ENCODE measurements around the gene LARGE1.

Gene LARGE1

GRCh38 chr22:33735978-33736377 is 184.3 kb downstream of the LARGE1 start:
- no peak for DNase-seq (ENCODE audit: low read depth in 2 of 3, low spot score in 1 of 3)

GRCh38 chr22:33728847-33729246 is 191.4 kb downstream of the LARGE1 start:
- no peak for DNase-seq (ENCODE audit: low read depth in 2 of 3, low spot score in 1 of 3)

GRCh38 chr22:33726294-33726734 is 194.0 kb downstream of the LARGE1 start:
- no peak for DNase-seq (ENCODE audit: low read depth in 2 of 3, low spot score in 1 of 3)

- no peak for DNase-seq (ENCODE audit: low read depth in 2 of 3, low spot score in 1 of 3)
These were observed 196.4 kb downstream of the LARGE1 start for GRCh38 chr22:33723915-33724314.

- no peak for DNase-seq (ENCODE audit: low read depth in 2 of 3, low spot score in 1 of 3)
These were observed 197.5 kb downstream of the LARGE1 start for GRCh38 chr22:33722816-33723215.

- DNase-seq (ENCODE audit: low read depth in 2 of 3, low spot score in 1 of 3), result no peak
These were observed 200.0 kb downstream of the LARGE1 start for GRCh38 chr22:33720166-33720878.

GRCh38 chr22:33717694-33718396 is 202.4 kb downstream of the LARGE1 start:
- DNase-seq (ENCODE audit: low read depth in 2 of 3, low spot score in 1 of 3), result no peak

GRCh38 chr22:33715237-33715985 is 204.9 kb downstream of the LARGE1 start:
- no peak for DNase-seq (ENCODE audit: low read depth in 2 of 3, low spot score in 1 of 3)

GRCh38 chr22:33710326-33710725 is 209.9 kb downstream of the LARGE1 start:
- DNase-seq (ENCODE audit: low read depth in 2 of 3, low spot score in 1 of 3), result no peak

- DNase-seq (ENCODE audit: low read depth in 2 of 3, low spot score in 1 of 3), result no peak
These were observed 212.7 kb downstream of the LARGE1 start for GRCh38 chr22:33707581-33707980.

- DNase-seq (ENCODE audit: low read depth in 2 of 3, low spot score in 1 of 3), result no peak
These were observed 214.2 kb downstream of the LARGE1 start for GRCh38 chr22:33706100-33706499.

GRCh38 chr22:33699176-33699575 is 221.1 kb downstream of the LARGE1 start:
- no peak for DNase-seq (ENCODE audit: low read depth in 2 of 3, low spot score in 1 of 3)

- DNase-seq (ENCODE audit: low read depth in 2 of 3, low spot score in 1 of 3), result no peak
These were observed 222.6 kb downstream of the LARGE1 start for GRCh38 chr22:33697640-33698039.

- no peak for DNase-seq (ENCODE audit: low read depth in 2 of 3, low spot score in 1 of 3)
These were observed 229.1 kb downstream of the LARGE1 start for GRCh38 chr22:33691057-33691630.

- DNase-seq (ENCODE audit: low read depth in 2 of 3, low spot score in 1 of 3), result no peak
These were observed 231.4 kb downstream of the LARGE1 start for GRCh38 chr22:33688903-33689302.

- no peak for DNase-seq (ENCODE audit: low read depth in 2 of 3, low spot score in 1 of 3)
These were observed 232.8 kb downstream of the LARGE1 start for GRCh38 chr22:33687464-33687863.

GRCh38 chr22:33684087-33684486 is 236.2 kb downstream of the LARGE1 start:
- no peak for DNase-seq (ENCODE audit: low read depth in 2 of 3, low spot score in 1 of 3)

GRCh38 chr22:33682927-33683326 is 237.3 kb downstream of the LARGE1 start:
- no peak for DNase-seq (ENCODE audit: low read depth in 2 of 3, low spot score in 1 of 3)

GRCh38 chr22:33680632-33681031 is 239.6 kb downstream of the LARGE1 start:
- DNase-seq (ENCODE audit: low read depth in 2 of 3, low spot score in 1 of 3), result no peak

GRCh38 chr22:33678523-33678922 is 241.8 kb downstream of the LARGE1 start:
- DNase-seq (ENCODE audit: low read depth in 2 of 3, low spot score in 1 of 3), result no peak

GRCh38 chr22:33677536-33677935 is 242.7 kb downstream of the LARGE1 start:
- DNase-seq (ENCODE audit: low read depth in 2 of 3, low spot score in 1 of 3), result no peak

- DNase-seq (ENCODE audit: low read depth in 2 of 3, low spot score in 1 of 3), result no peak
These were observed 245.9 kb downstream of the LARGE1 start for GRCh38 chr22:33674357-33674756.
